H1 (cell line): ENCODE data around the gene COQ8A. TPM values are rescaled to one million over a fixed set of nuclear protein-coding genes. Genes with fewer than 3 reads are reported as not detected.

ENCODE experiments used
- CTCF ChIA-PET: fragments of 300-600 bp; sonication (Branson Sonifier 250); formaldehyde crosslinking; loops from one replicate; lab custom pipeline; 2021; ENCODE audit not compliant: partially characterized antibody; lab: Charles Lee
- POLR2A ChIA-PET: fragments of 300-600 bp; sonication (Branson Sonifier 250); formaldehyde crosslinking; loops from one replicate; lab custom pipeline; 2021; ENCODE audit warnings: inconsistent platforms; ENCODE audit not compliant: partially characterized antibody; lab: Charles Lee
- DNase-seq, 2 experiments: peaks; one replicate each; pipeline versions ENCODE4 v3.0.0 to v3.0.0-alpha.2; 2010 to 2022; ENCODE audit warnings: low spot score in 2 of 2, low read depth in 1 of 2, mixed read lengths in 1 of 2
- FAIRE-seq: peaks from 2 replicates; lab custom pipeline; 2011; peaks lifted over from hg19 to GRCh38; lab: Jason Lieb, UNC
- H2AFZ ChIP-seq: 2 replicates; pipeline ENCODE4 v1.8.1; 2012; ENCODE audit warnings: low read length, inconsistent platforms
- H2AK5ac ChIP-seq: 2 replicates; pipeline ENCODE4 v1.6.1; 2013; ENCODE audit warnings: low read depth, low read length
- H2BK120ac ChIP-seq: replicated peaks from 2 replicates; pipeline ENCODE3; 2013; ENCODE audit warnings: low read depth, low read length, inconsistent platforms
- H2BK12ac ChIP-seq: 2 replicates; pipeline ENCODE4 v1.6.1; 2013; ENCODE audit warnings: low read depth, low read length
- H2BK15ac ChIP-seq: 2 replicates; pipeline ENCODE4 v1.6.1; 2013; ENCODE audit warnings: low read length
- H2BK20ac ChIP-seq: 2 replicates; pipeline ENCODE4 v1.6.1; 2013; ENCODE audit warnings: low read length
- H2BK5ac ChIP-seq: 2 replicates; pipeline ENCODE4 v1.6.1; 2013; ENCODE audit warnings: low read depth, low read length
- H3K14ac ChIP-seq: 2 replicates; pipeline ENCODE4 v1.6.1; 2013; ENCODE audit warnings: inconsistent platforms; ENCODE audit not compliant: insufficient read length
- H3K18ac ChIP-seq: 2 replicates; pipeline ENCODE4 v1.6.1; 2013; ENCODE audit warnings: low read length; ENCODE audit errors: extremely low read depth
- H3K23ac ChIP-seq: 2 replicates; pipeline ENCODE4 v1.6.1; 2013; ENCODE audit warnings: inconsistent platforms; ENCODE audit not compliant: insufficient read length
- H3K23me2 ChIP-seq: 2 replicates; pipeline ENCODE4 v1.6.1; 2013; ENCODE audit warnings: low read depth, low read length
- H3K27ac ChIP-seq: 2 replicates; pipeline ENCODE4 v1.6.1; 2011; ENCODE audit warnings: low read depth, low read length, inconsistent platforms
- H3K27me3 ChIP-seq, 4 experiments: replicated peaks in 1 of 4; 1 replicate in 1 of 4; 2 replicates in 3 of 4; pipeline versions ENCODE4 v1.6.1 to v1.8.1; 2011 to 2013; ENCODE audit warnings: low read length in 3 of 4, mild to moderate bottlenecking in 3 of 4, inconsistent platforms in 2 of 4, mixed read lengths in 2 of 4, moderate library complexity in 1 of 4; ENCODE audit not compliant: control insufficient read depth in 3 of 4, insufficient read depth in 3 of 4; ENCODE audit errors: extremely low read depth in 1 of 4
- H3K36me3 ChIP-seq, 4 experiments: 2 replicates each; pipeline versions ENCODE4 v1.6.1 to v1.8.1; 2011 to 2013; ENCODE audit warnings: mild to moderate bottlenecking in 4 of 4, low read length in 3 of 4, moderate library complexity in 2 of 4, control low read depth in 1 of 4, inconsistent platforms in 1 of 4; ENCODE audit not compliant: insufficient read depth in 4 of 4, control insufficient read depth in 2 of 4
- H3K4ac ChIP-seq: replicated peaks from 2 replicates; pipeline ENCODE3; 2013; ENCODE audit warnings: low read length, low read depth, mixed read lengths, inconsistent platforms; ENCODE audit not compliant: insufficient read length
- H3K4me1 ChIP-seq, 4 experiments: replicated peaks in 1 of 4; 1 replicate in 1 of 4; 2 replicates in 3 of 4; pipeline versions ENCODE4 v1.6.1 to v1.8.1; 2011 to 2013; ENCODE audit warnings: low read length in 3 of 4, inconsistent platforms in 2 of 4, mixed read lengths in 1 of 4; ENCODE audit not compliant: insufficient read depth in 4 of 4, control insufficient read depth in 3 of 4
- H3K4me2 ChIP-seq, 2 experiments: 2 replicates each; pipeline versions ENCODE4 v1.6.1 to v1.8.1; 2011 to 2013; ENCODE audit warnings: low read depth in 2 of 2, low read length in 2 of 2, control low read depth in 1 of 2, inconsistent platforms in 1 of 2, mild to moderate bottlenecking in 1 of 2; ENCODE audit not compliant: insufficient read depth in 1 of 2
- H3K4me3 ChIP-seq, 4 experiments: fragments of 200-600, 300-600 bp in 1 of 4; sonication (generic), shearing (Covaris generic), sonication (Bioruptor Twin) in 1 of 4; 2 replicates each; pipeline versions ENCODE4 v1.5.1 to v1.8.1; 2011 to 2016; ENCODE audit warnings: low read length in 4 of 4, low read depth in 3 of 4, control low read depth in 2 of 4, inconsistent platforms in 2 of 4, mild to moderate bottlenecking in 2 of 4, mixed read lengths in 1 of 4, moderate library complexity in 1 of 4; ENCODE audit not compliant: insufficient read depth in 2 of 4; ENCODE audit errors: extremely low read depth in 1 of 4
- H3K56ac ChIP-seq: replicated peaks from 2 replicates; pipeline ENCODE3; 2013; ENCODE audit warnings: low read depth, mild to moderate bottlenecking, mixed read lengths, low read length, inconsistent platforms; ENCODE audit not compliant: insufficient read length
- H3K79me1 ChIP-seq: 2 replicates; pipeline ENCODE4 v1.6.1; 2013; ENCODE audit warnings: low read depth, low read length, control low read depth
- H3K79me2 ChIP-seq, 2 experiments: 2 replicates each; pipeline versions ENCODE4 v1.6.1 to v1.8.1; 2012 to 2013; ENCODE audit warnings: low read length in 2 of 2, mild to moderate bottlenecking in 2 of 2, inconsistent platforms in 1 of 2; ENCODE audit not compliant: insufficient read depth in 2 of 2, control insufficient read depth in 1 of 2
- H3K9ac ChIP-seq, 4 experiments: replicated peaks in 1 of 4; 1 replicate in 1 of 4; 2 replicates in 3 of 4; pipeline versions ENCODE4 v1.6.1 to v1.8.1; 2011 to 2013; ENCODE audit warnings: low read depth in 3 of 4, low read length in 3 of 4, control low read depth in 2 of 4, mild to moderate bottlenecking in 2 of 4, moderate library complexity in 2 of 4, inconsistent platforms in 1 of 4; ENCODE audit errors: extremely low read depth in 1 of 4
- H3K9me3 ChIP-seq, 2 experiments: 2 replicates each; pipeline versions ENCODE4 v1.6.1 to v1.8.1; 2012 to 2013; ENCODE audit warnings: mild to moderate bottlenecking in 2 of 2, moderate library complexity in 2 of 2, control low read depth in 1 of 2, inconsistent platforms in 1 of 2, low read depth in 1 of 2, low read length in 1 of 2, mixed read lengths in 1 of 2; ENCODE audit not compliant: insufficient read depth in 2 of 2
- H4K20me1 ChIP-seq, 2 experiments: replicated peaks in 1 of 2; 2 replicates each; pipeline versions ENCODE3 to v1.8.1; 2011 to 2013; ENCODE audit warnings: inconsistent platforms in 2 of 2, low read length in 2 of 2, mild to moderate bottlenecking in 1 of 2; ENCODE audit not compliant: insufficient read depth in 2 of 2, control insufficient read depth in 1 of 2
- H4K5ac ChIP-seq: 2 replicates; pipeline ENCODE4 v1.6.1; 2013; ENCODE audit warnings: low read length, low read depth, mixed read lengths, inconsistent platforms; ENCODE audit not compliant: insufficient read length
- H4K8ac ChIP-seq: 2 replicates; pipeline ENCODE4 v1.8.0; 2013; ENCODE audit warnings: mild to moderate bottlenecking, moderate library complexity, low read length, inconsistent platforms; ENCODE audit not compliant: insufficient read depth; ENCODE audit errors: extremely low read depth
- H4K91ac ChIP-seq: replicated peaks from 2 replicates; pipeline ENCODE3; 2013; ENCODE audit warnings: low read length, mixed read lengths, inconsistent platforms; ENCODE audit not compliant: insufficient read length
- CBX8 ChIP-seq: fragments of 300-800, 300-1000 bp; sonication (generic); IDR thresholded peaks from 2 replicates; pipeline ENCODE4 v1.7.1; 2016; ENCODE audit warnings: low read depth, low read length, borderline replicate concordance
- EGR1 ChIP-seq: IDR thresholded peaks from 2 replicates; pipeline ENCODE4 v1.6.1; 2011; ENCODE audit warnings: low read depth, low read length, borderline replicate concordance
- EZH2 ChIP-seq: fragments of 200-600 bp; sonication (generic); IDR thresholded peaks from 2 replicates; pipeline ENCODE4 v1.7.1; 2012; ENCODE audit warnings: low read depth, mild to moderate bottlenecking, moderate library complexity, low read length, inconsistent platforms; ENCODE audit not compliant: severe bottlenecking
- FOSL1 ChIP-seq: IDR thresholded peaks from 2 replicates; pipeline ENCODE4 v1.6.1; 2011; ENCODE audit warnings: mild to moderate bottlenecking, low read depth, low read length, moderate library complexity; ENCODE audit not compliant: insufficient read depth
- HDAC6 ChIP-seq: IDR thresholded peaks from one replicate; pipeline ENCODE4 v1.7.1; 2012; ENCODE audit warnings: low read depth, mild to moderate bottlenecking, inconsistent platforms, low read length, moderate library complexity
- MAFK ChIP-seq: IDR thresholded peaks from 2 replicates; pipeline ENCODE4 v1.6.1; 2012; ENCODE audit warnings: low read depth, mild to moderate bottlenecking, improper control_type of control experiment, low read length
- POLR2A ChIP-seq, 2 experiments: IDR thresholded peaks; 1 replicate in 1 of 2; 2 replicates in 1 of 2; pipeline ENCODE4 v1.6.1; 2011; ENCODE audit warnings: low read depth in 2 of 2, low read length in 2 of 2, mild to moderate bottlenecking in 2 of 2; ENCODE audit errors: control extremely low read depth in 1 of 2
- POU5F1 ChIP-seq: IDR thresholded peaks from 2 replicates; pipeline ENCODE4 v1.6.1; 2011; ENCODE audit warnings: low read depth, mild to moderate bottlenecking, low read length, moderate library complexity
- SIRT6 ChIP-seq: IDR thresholded peaks from one replicate; pipeline ENCODE4 v1.7.1; 2012; ENCODE audit warnings: low read length, inconsistent platforms
- SIX5 ChIP-seq: IDR thresholded peaks from 2 replicates; pipeline ENCODE4 v1.6.1; 2011; ENCODE audit warnings: mild to moderate bottlenecking, low read depth, low read length
- TBP ChIP-seq: IDR thresholded peaks from 2 replicates; pipeline ENCODE4 v1.6.1; 2011; ENCODE audit warnings: low read depth, low read length, improper control_type of control experiment
- YY1 ChIP-seq: IDR thresholded peaks from 2 replicates; pipeline ENCODE4 v1.6.1; 2011; ENCODE audit warnings: low read depth, mild to moderate bottlenecking, low read length
- ZNF274 ChIP-seq: IDR thresholded peaks from 2 replicates; pipeline ENCODE4 v1.7.0; 2012; ENCODE audit warnings: low read length, borderline replicate concordance; ENCODE audit errors: extremely low read depth
- WGBS, 2 experiments: shearing (Covaris generic) in 1 of 2; methylation state at CpG; one replicate each; pipeline versions ENCODE4 v1.1.6 to v1.1.7; 2013 to 2015; ENCODE audit warnings: low lambda C conversion rate in 2 of 2, mixed read lengths in 2 of 2, inconsistent platforms in 1 of 2, low coverage in 1 of 2, missing lambda C conversion rate in 1 of 2; ENCODE audit not compliant: insufficient replicate concordance in 2 of 2, insufficient coverage in 1 of 2, insufficient read length in 1 of 2; ENCODE audit errors: extremely low coverage in 1 of 2, missing lambda C conversion rate in 1 of 2; 5-methylcytosine and 5-hydroxymethylcytosine counted together
- polyA plus RNA-seq, 7 experiments: library from polyadenylated mRNA; depleted of rRNA in 3 of 7; stranded (reverse) in 5 of 7; unstranded in 2 of 7; fragments of >200 nt in 5 of 7; fragments of 200-250 nt in 2 of 7; gene quantifications; 1 replicate in 5 of 7; 2 replicates in 1 of 7; 4 replicates in 1 of 7; pipeline versions ENCODE4 v1.2.1 to v1.2.3, GENCODE V29; 2011 to 2013; ENCODE audit warnings: missing spikeins in 2 of 7, mixed read lengths in 2 of 7
- total RNA-seq: library from RNA; stranded (reverse); fragmentation: NEBNext Ultra II Directional; extraction: Animal tissue kit (Norgen Biotek cat#: 25700); gene quantifications from 2 replicates; pipeline ENCODE4 v1.2.1, GENCODE V29; 2021
- TF ChIP-seq, protein P1 (sequence below): IDR thresholded peaks from 2 replicates; pipeline ENCODE4 v1.6.1; 2012; ENCODE audit warnings: inconsistent platforms

The COQ8A gene
- total and polyA plus RNA-seq, 2 of the 8 experiments (the other 6 are each of a cell fraction or from before 2014, with no cell fraction given) = 28.5 to 38.9 TPM

DNA sequence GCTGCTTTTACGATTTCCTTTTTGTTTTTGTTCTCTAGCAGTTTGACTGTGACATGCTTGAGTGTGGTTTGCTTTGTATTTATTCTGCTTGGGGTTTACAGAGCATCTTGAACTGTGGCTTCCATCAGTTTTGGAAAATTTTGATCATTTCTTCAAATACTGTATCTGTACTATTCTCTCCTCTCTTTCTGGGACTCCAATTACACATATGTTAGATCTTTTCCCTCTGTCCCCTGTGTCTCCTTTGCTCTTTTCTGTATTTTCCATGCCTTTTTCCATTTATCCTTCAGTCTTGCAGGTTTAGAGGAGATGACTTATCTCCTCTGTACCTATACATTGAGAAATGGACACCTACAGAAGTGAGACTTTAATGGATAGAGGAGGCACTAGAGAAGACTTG, 31.7 kb downstream of the COQ8A start:
- Histone ChIP-seq H4K5ac (no peak overlapping the region), H3K23ac (no peak overlapping the region), H2AK5ac (no peak overlapping the region), H2BK5ac (no peak overlapping the region), H3K4me1 (peaks cover 0 to 4% (median 0%) of the 10 kb centered on the region in 4 experiments; a peak in 1 of 7 replicates), H4K91ac (no peak overlapping the region), H2BK15ac (no peak overlapping the region), H4K20me1 (no peaks in the 10 kb centered on the region), H3K9ac (no peak overlapping the region), H3K14ac (no peak overlapping the region), H4K8ac (no peak overlapping the region), H3K79me2 (no peaks in the 10 kb centered on the region), H3K79me1 (no peaks in the 10 kb centered on the region), H3K4ac (no peak overlapping the region), H3K4me2 (no peak overlapping the region), H3K27me3 (no peaks in the 10 kb centered on the region), H2AFZ (no peak overlapping the region), H3K4me3 (no peak overlapping the region), H3K56ac (no peak overlapping the region), H2BK12ac (no peak overlapping the region), H3K27ac (no peak overlapping the region), H2BK20ac (no peak overlapping the region), H3K18ac (no peak overlapping the region), H3K36me3 (peaks cover 0 to 5% (median 0%) of the 10 kb centered on the region in 4 experiments; a peak in 1 of 8 replicates), H2BK120ac (no peak overlapping the region), H3K9me3 (peaks cover 0 to 6% of the 10 kb centered on the region in 2 experiments; a peak in 1 of 4 replicates), H3K23me2 (no peaks in the 10 kb centered on the region)
- ChIA-PET CTCF (no interaction called here), POLR2A (no interaction called here)
- 85% methylated on average over 1 of the region's 1 CpG; no CpG with 5 or more reads in 1 of the 2 experiments for WGBS, 2 experiments
- FAIRE-seq (no peak), DNase-seq (no peak)
- TF ChIP-seq EGR1 (no peak), POU5F1 (no peak), YY1 (no peak), EZH2 (no peak), POLR2A (IDR thresholded peaks at IDR 0.05; ENCODE audit: control extremely low read depth in 1 of 2, low read depth in 2 of 2, low read length in 2 of 2) (no peak), MAFK (no peak), SIX5 (no peak), FOSL1 (no peak), ZNF274 (no peak), SIRT6 (no peak), TBP (no peak), CBX8 (no peak), HDAC6 (no peak)
- TF ChIP-seq, protein P1, sequence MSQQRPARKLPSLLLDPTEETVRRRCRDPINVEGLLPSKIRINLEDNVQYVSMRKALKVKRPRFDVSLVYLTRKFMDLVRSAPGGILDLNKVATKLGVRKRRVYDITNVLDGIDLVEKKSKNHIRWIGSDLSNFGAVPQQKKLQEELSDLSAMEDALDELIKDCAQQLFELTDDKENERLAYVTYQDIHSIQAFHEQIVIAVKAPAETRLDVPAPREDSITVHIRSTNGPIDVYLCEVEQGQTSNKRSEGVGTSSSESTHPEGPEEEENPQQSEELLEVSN = no peak
